Measurements from ENCODE around the gene LMBR1.

LMBR1 gene

GRCh38 chr7:156676263-156676662 lies 216.7 kb downstream of the LMBR1 start:
- in situ Hi-C loops (cut with MboI; ENCODE audit: low pct_unique_long_range_greater_than_20kb, low sequenced_read_pairs) = no loop called here

GRCh38 chr7:156675721-156676120 lies 217.3 kb downstream of the LMBR1 start:
- in situ Hi-C loops (cut with MboI; ENCODE audit: low pct_unique_long_range_greater_than_20kb, low sequenced_read_pairs) = no loop called here
- no peak for DNase-seq

More at GRCh38 chr7:156676263-156676662, 216.7 kb downstream of the LMBR1 start:
- no peak for DNase-seq

GRCh38 chr7:156673902-156674301 lies 219.1 kb downstream of the LMBR1 start:
- in situ Hi-C loops (cut with MboI; ENCODE audit: low pct_unique_long_range_greater_than_20kb, low sequenced_read_pairs) = no loop called here
- DNase-seq = no peak

GRCh38 chr7:156673454-156673853 lies 219.5 kb downstream of the LMBR1 start:
- DNase-seq = no peak
- in situ Hi-C loops (cut with MboI; ENCODE audit: low pct_unique_long_range_greater_than_20kb, low sequenced_read_pairs) = no loop called here

- DNase-seq = no peak
- in situ Hi-C loops (cut with MboI; ENCODE audit: low pct_unique_long_range_greater_than_20kb, low sequenced_read_pairs) = no loop called here
These were observed 223.8 kb downstream of the LMBR1 start for GRCh38 chr7:156669035-156669828.

GRCh38 chr7:156668130-156668741 lies 224.7 kb downstream of the LMBR1 start:
- in situ Hi-C loops (cut with MboI; ENCODE audit: low pct_unique_long_range_greater_than_20kb, low sequenced_read_pairs) = no loop called here
- no peak for DNase-seq

- no peak for DNase-seq
- in situ Hi-C loops (cut with MboI; ENCODE audit: low pct_unique_long_range_greater_than_20kb, low sequenced_read_pairs) = no loop called here
These were observed 225.9 kb downstream of the LMBR1 start for GRCh38 chr7:156667110-156667426.

- in situ Hi-C loops (cut with MboI; ENCODE audit: low pct_unique_long_range_greater_than_20kb, low sequenced_read_pairs) = no loop called here
- no peak for DNase-seq
These were observed 226.4 kb downstream of the LMBR1 start for GRCh38 chr7:156666368-156667109.

- DNase-seq = no peak
- in situ Hi-C loops (cut with MboI; ENCODE audit: low pct_unique_long_range_greater_than_20kb, low sequenced_read_pairs) = no loop called here
These were observed 227.9 kb downstream of the LMBR1 start for GRCh38 chr7:156665101-156665500.

- in situ Hi-C loops (cut with MboI; ENCODE audit: low pct_unique_long_range_greater_than_20kb, low sequenced_read_pairs) = no loop called here
These were observed 230.7 kb downstream of the LMBR1 start for GRCh38 chr7:156662277-156662676.

GRCh38 chr7:156661637-156662036 lies 231.3 kb downstream of the LMBR1 start:
- no peak for DNase-seq
- in situ Hi-C loops (cut with MboI; ENCODE audit: low pct_unique_long_range_greater_than_20kb, low sequenced_read_pairs) = no loop called here

More at GRCh38 chr7:156662277-156662676, 230.7 kb downstream of the LMBR1 start:
- no peak for DNase-seq

GRCh38 chr7:156659961-156660360 lies 233.0 kb downstream of the LMBR1 start:
- in situ Hi-C loops (cut with MboI; ENCODE audit: low pct_unique_long_range_greater_than_20kb, low sequenced_read_pairs) = no loop called here
- no peak for DNase-seq

GRCh38 chr7:156659203-156659602 lies 233.8 kb downstream of the LMBR1 start:
- DNase-seq = no peak
- in situ Hi-C loops (cut with MboI; ENCODE audit: low pct_unique_long_range_greater_than_20kb, low sequenced_read_pairs) = no loop called here

GRCh38 chr7:156657681-156658080 lies 235.3 kb downstream of the LMBR1 start:
- in situ Hi-C loops (cut with MboI; ENCODE audit: low pct_unique_long_range_greater_than_20kb, low sequenced_read_pairs) = no loop called here

GRCh38 chr7:156656598-156656997 lies 236.4 kb downstream of the LMBR1 start:
- in situ Hi-C loops (cut with MboI; ENCODE audit: low pct_unique_long_range_greater_than_20kb, low sequenced_read_pairs) = no loop called here

More at GRCh38 chr7:156657681-156658080, 235.3 kb downstream of the LMBR1 start:
- DNase-seq = no peak

GRCh38 chr7:156655983-156656382 lies 237.0 kb downstream of the LMBR1 start:
- in situ Hi-C loops (cut with MboI; ENCODE audit: low pct_unique_long_range_greater_than_20kb, low sequenced_read_pairs) = no loop called here
- DNase-seq = no peak

More at GRCh38 chr7:156656598-156656997, 236.4 kb downstream of the LMBR1 start:
- DNase-seq = no peak

- in situ Hi-C loops (cut with MboI; ENCODE audit: low pct_unique_long_range_greater_than_20kb, low sequenced_read_pairs) = no loop called here
- DNase-seq = no peak
These were observed 237.7 kb downstream of the LMBR1 start for GRCh38 chr7:156655251-156655650.

GRCh38 chr7:156654511-156655234 lies 238.3 kb downstream of the LMBR1 start:
- in situ Hi-C loops (cut with MboI; ENCODE audit: low pct_unique_long_range_greater_than_20kb, low sequenced_read_pairs) = no loop called here
- no peak for DNase-seq

GRCh38 chr7:156652886-156653568 lies 240.0 kb downstream of the LMBR1 start:
- DNase-seq = no peak
- in situ Hi-C loops (cut with MboI; ENCODE audit: low pct_unique_long_range_greater_than_20kb, low sequenced_read_pairs) = no loop called here

All from KBM-7 (cell line).